Breast epithelium (tissue), 4 donors: ENCODE measurements around the gene SLC29A2. TPM values are rescaled to one million over a fixed set of nuclear protein-coding genes. Genes with fewer than 3 reads are reported as not detected.
"Not testable (repeated sequence)": the region's sequence is repeated elsewhere in the genome, so short reads cannot be mapped to it uniquely, and the experiment has no call there.

Experiments
- DNase-seq, 2 donors: peaks; one replicate each; pipeline ENCODE4 v3.0.0-alpha.2; 2019; ENCODE audit warnings: low spot score in 2 of 2
- H3K27ac ChIP-seq, 2 donors: fragments of 200-600 bp; sonication (generic) in 1 of 2; one replicate each; pipeline ENCODE4 v1.5.1; 2016 to 2019; ENCODE audit warnings: mild to moderate bottlenecking in 1 of 2
- H3K27me3 ChIP-seq, 2 donors: fragments of 200-600 bp; sonication (generic) in 1 of 2; one replicate each; pipeline versions ENCODE4 v1.5.1 to v1.6.0; 2017 to 2019; ENCODE audit warnings: control low read depth in 1 of 2, mild to moderate bottlenecking in 1 of 2
- H3K36me3 ChIP-seq: fragments of 200-600 bp; one replicate; pipeline ENCODE4 v1.5.1; 2019
- H3K4me1 ChIP-seq, 2 donors: fragments of 200-600 bp; sonication (generic); one replicate each; pipeline ENCODE4 v1.5.1; 2016 to 2019; ENCODE audit warnings: control low read depth in 1 of 2
- H3K4me3 ChIP-seq, 3 donors: fragments of 200-600 bp; sonication (generic); 1 replicate in 2 of 3; 2 replicates in 1 of 3; pipeline ENCODE4 v1.5.1; 2016 to 2019; ENCODE audit warnings: mild to moderate bottlenecking in 3 of 3, moderate library complexity in 2 of 3
- H3K9me3 ChIP-seq, 2 donors: fragments of 200-600 bp; sonication (generic) in 1 of 2; one replicate each; pipeline ENCODE4 v1.5.1; 2016 to 2019; ENCODE audit warnings: control low read depth in 1 of 2
- POLR2A ChIP-seq: fragments of 450-650 bp; IDR thresholded peaks from one replicate; pipeline ENCODE4 v1.6.1; 2016; ENCODE audit warnings: antibody characterized with exemption, mild to moderate bottlenecking, moderate library complexity
- POLR2AphosphoS5 ChIP-seq, 3 donors: sonication (generic); formaldehyde crosslinking; IDR thresholded peaks; one replicate each; pipeline ENCODE4 v1.6.1; 2017; ENCODE audit warnings: antibody characterized with exemption in 3 of 3
- intact Hi-C: fragments of 100-400 bp; cut with DNase I; formaldehyde crosslinking; loops from one replicate; pipeline ENCODE4 v1.15.1; 2023; ENCODE audit warnings: low total_unique reads
- total RNA-seq, 3 donors: library from RNA; depleted of rRNA; stranded (reverse); fragments of >200 nt; gene quantifications; one replicate each; pipeline ENCODE4 v1.1.0, GENCODE V29; 2016
- TF ChIP-seq, protein P1 (sequence below), 3 donors: fragments of 450-650 bp; IDR thresholded peaks; one replicate each; pipeline ENCODE4 v1.5.1; 2016 to 2017; ENCODE audit warnings: antibody characterized with exemption in 3 of 3, mild to moderate bottlenecking in 3 of 3, moderate library complexity in 3 of 3

SLC29A2 gene
- total RNA-seq, 3 donors from 2014 or later = 4.9 to 7.5 (median 6.4) TPM

DNA sequence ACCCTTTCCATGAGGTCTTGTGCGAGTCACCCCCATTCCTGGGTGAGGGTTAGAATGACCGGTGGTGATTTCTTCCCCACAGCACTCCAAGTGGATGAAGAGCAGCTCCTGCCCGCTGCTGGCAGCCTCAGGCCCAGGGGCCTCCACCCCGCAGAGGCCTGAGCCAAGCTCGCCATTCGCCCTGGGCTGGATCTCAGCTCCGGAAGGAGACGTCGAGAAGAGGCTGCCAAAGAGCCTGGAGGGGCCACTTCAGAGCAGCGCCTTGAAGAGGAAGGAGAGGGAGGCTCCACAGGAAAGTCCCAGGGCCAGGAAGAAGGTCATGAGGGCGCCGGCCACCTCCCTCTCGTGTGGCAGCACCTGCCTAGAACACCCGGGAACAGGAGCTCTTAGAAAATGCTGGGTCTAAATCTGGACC, 8.4 kb downstream of the SLC29A2 start:
- intact Hi-C loops = no loop called here
- no peaks in the 10 kb centered on the region for H3K4me1 ChIP-seq
- TF ChIP-seq POLR2AphosphoS5 (IDR thresholded peaks at IDR 0.05) (no peak), POLR2A (no peak)
- TF ChIP-seq, protein P1, sequence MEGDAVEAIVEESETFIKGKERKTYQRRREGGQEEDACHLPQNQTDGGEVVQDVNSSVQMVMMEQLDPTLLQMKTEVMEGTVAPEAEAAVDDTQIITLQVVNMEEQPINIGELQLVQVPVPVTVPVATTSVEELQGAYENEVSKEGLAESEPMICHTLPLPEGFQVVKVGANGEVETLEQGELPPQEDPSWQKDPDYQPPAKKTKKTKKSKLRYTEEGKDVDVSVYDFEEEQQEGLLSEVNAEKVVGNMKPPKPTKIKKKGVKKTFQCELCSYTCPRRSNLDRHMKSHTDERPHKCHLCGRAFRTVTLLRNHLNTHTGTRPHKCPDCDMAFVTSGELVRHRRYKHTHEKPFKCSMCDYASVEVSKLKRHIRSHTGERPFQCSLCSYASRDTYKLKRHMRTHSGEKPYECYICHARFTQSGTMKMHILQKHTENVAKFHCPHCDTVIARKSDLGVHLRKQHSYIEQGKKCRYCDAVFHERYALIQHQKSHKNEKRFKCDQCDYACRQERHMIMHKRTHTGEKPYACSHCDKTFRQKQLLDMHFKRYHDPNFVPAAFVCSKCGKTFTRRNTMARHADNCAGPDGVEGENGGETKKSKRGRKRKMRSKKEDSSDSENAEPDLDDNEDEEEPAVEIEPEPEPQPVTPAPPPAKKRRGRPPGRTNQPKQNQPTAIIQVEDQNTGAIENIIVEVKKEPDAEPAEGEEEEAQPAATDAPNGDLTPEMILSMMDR (IDR thresholded peaks at IDR 0.05) = no peak
- no peaks in the 10 kb centered on the region for H3K9me3 ChIP-seq
- peak overlapping the region; percentile 36 to 48 for H3K27ac ChIP-seq
- no peaks in the 10 kb centered on the region for H3K27me3 ChIP-seq
- no peak overlapping the region for H3K4me3 ChIP-seq
- no peaks in the 10 kb centered on the region for H3K36me3 ChIP-seq
- no peak for DNase-seq

DNA sequence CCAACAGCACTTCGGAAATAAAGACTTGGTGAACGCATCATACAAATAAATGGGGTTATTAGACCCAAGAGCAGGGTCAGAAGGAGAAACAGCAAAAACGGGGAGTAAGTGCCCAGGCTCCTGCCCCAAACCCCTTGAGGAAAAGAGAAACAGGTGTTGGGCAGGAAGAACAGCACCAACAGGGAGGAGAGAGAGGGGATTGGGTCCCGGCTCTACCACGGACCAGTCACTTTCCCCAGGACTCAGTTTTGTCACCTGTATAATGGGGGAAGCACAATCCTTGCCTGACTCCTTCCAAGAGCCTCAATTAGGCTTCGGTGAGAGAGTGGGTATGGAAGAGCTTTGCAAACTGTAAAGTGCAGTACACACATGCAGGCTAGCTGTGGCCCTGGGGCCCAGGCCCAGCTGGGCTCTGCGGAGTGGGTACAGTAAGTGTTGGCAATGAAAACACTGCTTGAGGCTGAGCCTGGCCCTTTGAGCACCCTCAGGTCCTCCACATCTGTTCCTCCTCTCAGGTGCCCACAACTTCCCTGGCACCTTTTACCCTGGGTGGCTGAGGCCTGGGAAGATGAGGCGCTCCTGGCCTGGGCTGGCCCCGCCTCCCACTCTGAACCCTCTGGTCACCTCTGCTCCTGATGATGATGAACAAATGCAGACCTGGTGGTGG, 8.9 kb downstream of the SLC29A2 start:
- TF ChIP-seq POLR2A (no peak), POLR2AphosphoS5 (IDR thresholded peaks at IDR 0.05) (no peak)
- TF ChIP-seq, protein P1 (IDR thresholded peaks at IDR 0.05) = no peak
- H3K9me3 ChIP-seq = no peaks in the 10 kb centered on the region
- no peak for DNase-seq
- intact Hi-C loops = no loop called here
- H3K4me3 ChIP-seq = no peak overlapping the region
- no peaks in the 10 kb centered on the region for H3K4me1 ChIP-seq
- no peaks in the 10 kb centered on the region for H3K27me3 ChIP-seq
- H3K36me3 ChIP-seq = no peaks in the 10 kb centered on the region
- peak overlapping the region; percentile 36 to 48 for H3K27ac ChIP-seq

DNA sequence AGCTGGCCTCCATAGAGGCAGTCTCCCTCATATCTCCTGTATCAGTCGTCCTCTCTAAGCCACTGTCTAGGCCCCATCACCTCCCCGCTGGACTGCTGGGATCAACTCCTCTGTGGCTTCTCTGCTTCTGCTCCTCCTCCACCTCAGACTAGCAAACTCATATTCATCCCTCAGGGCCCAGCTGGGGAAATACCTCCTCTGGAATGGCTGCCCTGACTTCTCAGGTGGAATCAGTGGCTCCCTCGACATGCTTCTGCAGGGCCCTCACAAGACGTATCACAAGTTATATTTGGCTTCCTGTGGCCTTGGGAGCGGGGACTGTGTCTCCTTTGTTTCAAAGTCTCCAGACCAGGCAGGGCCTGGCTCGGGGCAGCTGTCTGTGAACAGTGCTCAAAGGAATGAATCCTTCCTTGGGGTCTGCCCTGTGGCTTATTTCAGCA, 10.0 kb downstream of the SLC29A2 start:
- no peak for DNase-seq

DNA sequence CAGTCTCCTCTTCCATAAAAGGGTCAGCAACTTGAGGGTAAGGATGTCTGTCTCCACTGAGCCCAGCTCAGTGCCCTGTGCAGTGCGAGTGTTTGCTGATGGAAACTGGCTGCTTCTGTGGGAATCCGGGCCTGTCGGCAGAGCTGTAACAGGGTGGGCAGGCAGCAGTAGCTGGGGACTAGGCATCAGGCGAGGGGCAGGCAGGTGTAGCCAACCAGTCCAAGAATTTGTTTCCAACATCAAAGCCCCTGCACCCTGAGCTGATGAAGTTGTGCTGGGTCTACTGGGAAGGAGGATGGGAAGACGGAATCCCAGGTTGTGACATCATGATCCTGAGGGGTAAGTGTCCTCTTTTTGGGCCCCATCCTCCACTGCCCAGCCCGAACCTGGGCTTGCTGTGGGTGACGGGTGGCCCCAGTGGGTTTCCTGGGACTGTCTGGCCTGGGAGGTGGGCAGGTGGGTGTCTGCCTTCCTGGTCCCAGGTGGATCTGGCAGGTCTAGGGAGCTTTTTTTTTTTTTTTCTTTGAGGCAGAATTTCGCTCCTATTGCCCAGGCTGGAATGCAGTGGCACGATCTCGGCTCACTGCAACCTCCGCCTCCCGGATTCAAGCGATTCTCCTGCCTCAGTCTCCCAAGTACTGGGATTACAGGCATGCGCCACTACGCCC, 11.0 kb downstream of the SLC29A2 start:
- intact Hi-C loops = no loop called here
- H3K9me3 ChIP-seq = no peaks in the 10 kb centered on the region
- DNase-seq = no peak
- no peak for TF ChIP-seq POLR2A
- TF ChIP-seq, protein P1 (IDR thresholded peaks at IDR 0.05) = no peak
- TF ChIP-seq POLR2AphosphoS5 (IDR thresholded peaks at IDR 0.05) = no peak
- H3K27me3 ChIP-seq = no peaks in the 10 kb centered on the region
- H3K27ac ChIP-seq = no peak overlapping the region
- H3K4me1 ChIP-seq = no peaks in the 10 kb centered on the region
- no peak overlapping the region for H3K4me3 ChIP-seq
- H3K36me3 ChIP-seq = no peaks in the 10 kb centered on the region

More for the DNA sequence above, 10.0 kb downstream of the SLC29A2 start:
- no peaks in the 10 kb centered on the region for H3K4me1 ChIP-seq
- no peak for TF ChIP-seq POLR2AphosphoS5 (IDR thresholded peaks at IDR 0.05)
- no peak overlapping the region for H3K27ac ChIP-seq
- intact Hi-C loops = no loop called here
- no peaks in the 10 kb centered on the region for H3K36me3 ChIP-seq
- no peaks in the 10 kb centered on the region for H3K9me3 ChIP-seq
- H3K27me3 ChIP-seq = no peaks in the 10 kb centered on the region
- no peak overlapping the region for H3K4me3 ChIP-seq

DNA sequence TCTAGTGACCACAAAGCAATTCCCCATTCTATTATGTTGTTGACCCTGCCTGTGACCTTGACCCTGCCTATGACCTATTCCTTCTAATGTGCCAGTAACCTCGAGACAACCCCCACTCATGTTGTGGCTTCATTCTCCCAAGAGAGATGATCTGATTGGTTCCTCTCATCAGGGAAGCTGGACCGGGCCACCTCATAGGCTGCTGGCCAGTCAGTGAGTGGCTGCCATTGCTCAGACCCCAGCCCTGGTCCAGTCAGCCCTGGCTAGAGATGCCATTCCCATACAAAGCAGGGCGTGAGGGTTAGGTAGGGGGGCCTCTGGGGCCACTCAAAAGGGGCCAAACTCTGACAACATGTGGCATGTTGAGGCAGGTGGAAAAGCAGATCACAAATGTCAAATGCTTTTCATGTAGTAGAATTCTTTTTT, 11.9 kb downstream of the SLC29A2 start:
- Histone ChIP-seq H3K36me3 (no peaks in the 10 kb centered on the region), H3K27ac (no peak overlapping the region), H3K4me3 (no peak overlapping the region), H3K9me3 (no peaks in the 10 kb centered on the region), H3K4me1 (no peaks in the 10 kb centered on the region), H3K27me3 (no peaks in the 10 kb centered on the region)
- TF ChIP-seq, protein P1 (IDR thresholded peaks at IDR 0.05) = no peak
- TF ChIP-seq POLR2AphosphoS5 (IDR thresholded peaks at IDR 0.05) (no peak), POLR2A (no peak)
- intact Hi-C loops = no loop called here
- DNase-seq = no peak

DNA sequence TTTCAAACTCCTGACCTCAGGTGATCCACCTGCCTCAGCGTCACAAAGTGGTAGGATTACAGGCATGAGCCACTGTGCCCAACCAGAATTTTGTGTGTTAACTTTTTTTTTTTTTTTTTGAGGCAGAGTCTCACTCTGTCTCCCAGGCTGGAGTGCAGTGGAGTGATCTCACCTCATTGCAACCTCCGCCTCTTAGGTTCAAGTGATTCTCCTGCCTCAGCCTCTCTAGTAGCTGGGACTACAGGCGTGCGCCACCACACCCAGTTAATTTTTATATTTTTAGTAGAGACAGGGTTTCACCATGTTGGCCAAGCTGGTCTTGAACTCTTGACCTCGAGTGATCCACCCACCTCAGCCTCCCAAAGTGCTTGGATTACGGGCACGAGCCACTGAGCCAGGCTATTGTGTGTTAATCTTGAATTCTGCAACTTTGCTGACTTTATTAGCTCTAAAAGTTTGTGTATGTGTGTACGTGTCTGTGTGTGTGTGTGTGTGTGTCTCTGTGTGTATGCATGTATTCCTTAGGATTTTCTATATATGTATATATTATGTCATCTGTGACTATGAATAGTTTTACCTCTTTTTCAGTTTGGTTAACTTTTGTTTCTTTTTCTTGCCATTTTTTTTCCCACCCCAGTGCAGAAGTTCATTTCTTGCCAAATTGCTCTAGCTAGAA, 20.9 kb downstream of the SLC29A2 start:
- intact Hi-C loops, H3K4me1 ChIP-seq, H3K27me3 ChIP-seq, DNase-seq, H3K27ac ChIP-seq, H3K36me3 ChIP-seq, H3K4me3 ChIP-seq, H3K9me3 ChIP-seq: not testable (repeated sequence)
